Smooth muscle cell (in vitro differentiated cells): Measurements from ENCODE around the gene CCDC127. TPM values are rescaled to one million over a fixed set of nuclear protein-coding genes. Genes with fewer than 3 reads are reported as not detected.
"Not testable (repeated sequence)": the region's sequence is repeated elsewhere in the genome, so short reads cannot be mapped to it uniquely, and the experiment has no call there.

Experiments
- DNase-seq: peaks from one replicate; lab custom pipeline; 2025; ENCODE audit not compliant: unreplicated experiment; lab: John Stamatoyannopoulos, UW
- H2AFZ ChIP-seq: fragments of 200-600 bp; sonication (generic); 2 replicates; pipeline ENCODE4 v1.6.0; 2016; ENCODE audit warnings: antibody characterized with exemption, low read depth, mild to moderate bottlenecking
- H3F3A ChIP-seq: fragments of 200-600 bp; sonication (generic); 2 replicates; pipeline ENCODE4 v1.6.0; 2017; ENCODE audit warnings: antibody characterized with exemption, low read depth
- H3K27ac ChIP-seq: fragments of 200-600 bp; sonication (generic); 2 replicates; pipeline ENCODE4 v1.5.1; 2016; ENCODE audit warnings: low read depth, mild to moderate bottlenecking
- H3K27me3 ChIP-seq: fragments of 200-600 bp; sonication (generic); 2 replicates; pipeline ENCODE4 v1.6.1; 2016; ENCODE audit warnings: low read depth, mild to moderate bottlenecking
- H3K36me3 ChIP-seq: fragments of 200-600 bp; sonication (generic); 2 replicates; pipeline ENCODE4 v1.5.1; 2016; ENCODE audit warnings: low read depth
- H3K4me1 ChIP-seq: fragments of 200-600 bp; sonication (generic); 2 replicates; pipeline ENCODE4 v1.5.1; 2016; ENCODE audit warnings: low read depth
- H3K4me2 ChIP-seq: fragments of 200-600 bp; sonication (generic); 2 replicates; pipeline ENCODE4 v1.6.0; 2016; ENCODE audit warnings: mild to moderate bottlenecking
- H3K4me3 ChIP-seq: fragments of 200-600 bp; sonication (generic); 2 replicates; pipeline ENCODE4 v1.5.1; 2016; ENCODE audit warnings: mild to moderate bottlenecking
- H3K79me2 ChIP-seq: fragments of 200-600 bp; sonication (generic); 2 replicates; pipeline ENCODE4 v1.6.0; 2016; ENCODE audit warnings: low read depth, mild to moderate bottlenecking
- H3K9ac ChIP-seq: fragments of 200-600 bp; sonication (generic); 2 replicates; pipeline ENCODE4 v1.6.0; 2016; ENCODE audit warnings: low read depth
- H3K9me3 ChIP-seq: fragments of 200-600 bp; sonication (generic); replicated peaks from 2 replicates; pipeline ENCODE4 v1.5.1; 2016; ENCODE audit warnings: low read depth
- H4K20me1 ChIP-seq: fragments of 200-600 bp; sonication (generic); 2 replicates; pipeline ENCODE4 v1.6.0; 2016; ENCODE audit warnings: low read depth
- CTCF ChIP-seq: fragments of 200-600 bp; sonication (generic); IDR thresholded peaks from 2 replicates; pipeline ENCODE4 v1.5.1; 2017; ENCODE audit warnings: borderline replicate concordance, mild to moderate bottlenecking, antibody characterized with exemption; ENCODE audit not compliant: insufficient read depth, poor library complexity, severe bottlenecking
- WGBS: methylation state at CpG from one replicate; pipeline ENCODE4 v1.1.7; 2016; ENCODE audit warnings: low lambda C conversion rate; 5-methylcytosine and 5-hydroxymethylcytosine counted together
- polyA plus RNA-seq: library from polyadenylated mRNA; unstranded; fragments of >200 nt; fragmentation: Nextera tagmentation; extraction: Ambion mirVana; gene quantifications from 2 replicates; pipeline ENCODE4 v1.2.1, GENCODE V29; 2016
- total RNA-seq: library from RNA; depleted of rRNA; stranded (reverse); fragments of >200 nt; gene quantifications from 2 replicates; pipeline ENCODE4 v1.2.3, GENCODE V29; 2014

The CCDC127 gene
- 2.8 and 3.2 TPM in 2 replicates for total RNA-seq
- 8.6 and 9.0 TPM in 2 replicates for polyA plus RNA-seq

- 3% methylated on average over 64 of the region's 75 CpGs for WGBS
These were observed at the start of gene CCDC127, which contains the start of gene SDHA for GRCh38 chr5:217494-218456. Gene CCDC127 (minus strand): TSS chr5:218153. CDS start chr5:216849, 1,304 bp downstream. Gene SDHA (plus strand): TSS chr5:218320. CDS start chr5:218356, 36 bp downstream.

GRCh38 chr5:267716-268115 lies 49.8 kb upstream of the CCDC127 start:
- no peak overlapping the region for H3K27ac ChIP-seq
- no peak overlapping the region for H3K4me2 ChIP-seq
- H3K9me3 ChIP-seq, result no peaks in the 10 kb centered on the region
- peaks cover 2% of the 10 kb centered on the region for H4K20me1 ChIP-seq
- H3K4me1 ChIP-seq, result peaks cover 2% of the 10 kb centered on the region
- no peak for TF ChIP-seq CTCF
- WGBS, result 100% methylated on average over 1 of the region's 1 CpG
- no peak overlapping the region for H2AFZ ChIP-seq
- DNase-seq, result no peak
- H3K9ac ChIP-seq, result no peak overlapping the region
- peaks cover 16% of the 10 kb centered on the region for H3F3A ChIP-seq
- H3K4me3 ChIP-seq, result no peak overlapping the region
- peaks cover 11% of the 10 kb centered on the region for H3K79me2 ChIP-seq
- no peaks in the 10 kb centered on the region for H3K27me3 ChIP-seq
- no peaks in the 10 kb centered on the region for H3K36me3 ChIP-seq

More at GRCh38 chr5:217494-218456, at the start of gene CCDC127, which contains the start of gene SDHA:
- H4K20me1 ChIP-seq, result peaks cover 72% of the 10 kb centered on the region
- H3K4me1 ChIP-seq, result peaks cover 16% of the 10 kb centered on the region
- peaks cover 71% of the 10 kb centered on the region for H3K79me2 ChIP-seq
- not testable (repeated sequence) for H3K9me3 ChIP-seq, H3K27me3 ChIP-seq, H3K27ac ChIP-seq, H3K36me3 ChIP-seq, H3F3A ChIP-seq
- peak within 1 kb of the TSS; percentile 89 for H3K9ac ChIP-seq
- peak; percentile 97 for DNase-seq
- peak within 1 kb of the TSS; percentile 99 for H3K4me3 ChIP-seq
- TF ChIP-seq CTCF, result peak; percentile 42
- peak within 1 kb of the TSS; percentile 97 for H3K4me2 ChIP-seq
- H2AFZ ChIP-seq, result peak within 1 kb of the TSS; percentile 91

GRCh38 chr5:266311-267026 lies 48.5 kb upstream of the CCDC127 start:
- H3K4me3 ChIP-seq, H3K9ac ChIP-seq, H3K79me2 ChIP-seq, H3K4me1 ChIP-seq, DNase-seq, H4K20me1 ChIP-seq, H3K9me3 ChIP-seq, H3K36me3 ChIP-seq, H3K4me2 ChIP-seq, H3K27me3 ChIP-seq, H2AFZ ChIP-seq: not testable (repeated sequence)
- Histone ChIP-seq H3F3A (peaks cover 16% of the 10 kb centered on the region), H3K27ac (peak overlapping the region; percentile 12)
- 91% methylated on average over 19 of the region's 19 CpGs for WGBS

- H3K9me3 ChIP-seq, result no peaks in the 10 kb centered on the region
- 89% methylated on average over 10 of the region's 10 CpGs for WGBS
- peak overlapping the region; percentile 73 for H3K4me2 ChIP-seq
- H3K9ac ChIP-seq, result peak overlapping the region; percentile 19
- no peak for DNase-seq
- H3K36me3 ChIP-seq, result no peaks in the 10 kb centered on the region
- H3F3A ChIP-seq, result peaks cover 13% of the 10 kb centered on the region
- H4K20me1 ChIP-seq, result no peaks in the 10 kb centered on the region
- no peaks in the 10 kb centered on the region for H3K4me1 ChIP-seq
- H3K27ac ChIP-seq, result peak overlapping the region; percentile 85
- no peak overlapping the region for H2AFZ ChIP-seq
- no peaks in the 10 kb centered on the region for H3K27me3 ChIP-seq
- TF ChIP-seq CTCF, result no peak
- H3K4me3 ChIP-seq, result no peak overlapping the region
- no peaks in the 10 kb centered on the region for H3K79me2 ChIP-seq
These were observed 46.4 kb upstream of the CCDC127 start for GRCh38 chr5:264338-264737.

- H3K27me3 ChIP-seq, H4K20me1 ChIP-seq, H2AFZ ChIP-seq, H3K4me1 ChIP-seq, H3K79me2 ChIP-seq, H3F3A ChIP-seq, DNase-seq, H3K9me3 ChIP-seq, H3K36me3 ChIP-seq: not testable (repeated sequence)
- 33% methylated on average over 9 of the region's 9 CpGs for WGBS
- peak overlapping the region; percentile 85 for H3K27ac ChIP-seq
- peak overlapping the region; percentile 19 for H3K9ac ChIP-seq
- H3K4me2 ChIP-seq, result peak overlapping the region; percentile 73
- peak overlapping the region; percentile 3 for H3K4me3 ChIP-seq
These were observed 45.5 kb upstream of the CCDC127 start for GRCh38 chr5:263275-263974.
